GM10266 (cell line): ENCODE data around the gene ITGB3BP.

Experiments used
- DNase-seq: peaks from one replicate; pipeline ENCODE4 v3.0.0; 2012; ENCODE audit errors: extremely low spot score
- TF ChIP-seq, protein P1 (sequence below): IDR thresholded peaks from 2 replicates; pipeline ENCODE4 v1.5.1; 2012; ENCODE audit warnings: mild to moderate bottlenecking, low read depth; ENCODE audit not compliant: control insufficient read depth, insufficient read depth; ENCODE audit errors: missing control alignments

ITGB3BP gene

DNA sequence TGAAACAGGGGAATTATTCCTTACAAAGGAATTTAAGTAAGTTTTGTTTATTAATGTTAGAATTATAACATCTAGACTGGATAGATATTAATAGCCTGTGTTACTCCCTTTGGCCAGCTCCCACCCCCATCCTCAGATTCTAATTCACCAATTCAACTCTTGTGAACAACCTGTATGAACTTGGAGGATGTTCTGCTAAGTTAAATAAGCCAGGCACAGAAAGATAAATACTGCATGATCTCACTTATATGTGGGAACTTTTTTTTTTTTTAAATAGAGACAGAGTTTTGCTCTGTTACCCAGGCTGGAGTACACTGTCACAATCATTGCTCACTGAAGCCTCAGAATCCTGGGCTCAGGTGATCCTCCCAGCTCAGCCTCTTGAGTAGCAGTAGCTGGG, 32.5 kb upstream of the ITGB3BP start:
- TF ChIP-seq, protein P1, sequence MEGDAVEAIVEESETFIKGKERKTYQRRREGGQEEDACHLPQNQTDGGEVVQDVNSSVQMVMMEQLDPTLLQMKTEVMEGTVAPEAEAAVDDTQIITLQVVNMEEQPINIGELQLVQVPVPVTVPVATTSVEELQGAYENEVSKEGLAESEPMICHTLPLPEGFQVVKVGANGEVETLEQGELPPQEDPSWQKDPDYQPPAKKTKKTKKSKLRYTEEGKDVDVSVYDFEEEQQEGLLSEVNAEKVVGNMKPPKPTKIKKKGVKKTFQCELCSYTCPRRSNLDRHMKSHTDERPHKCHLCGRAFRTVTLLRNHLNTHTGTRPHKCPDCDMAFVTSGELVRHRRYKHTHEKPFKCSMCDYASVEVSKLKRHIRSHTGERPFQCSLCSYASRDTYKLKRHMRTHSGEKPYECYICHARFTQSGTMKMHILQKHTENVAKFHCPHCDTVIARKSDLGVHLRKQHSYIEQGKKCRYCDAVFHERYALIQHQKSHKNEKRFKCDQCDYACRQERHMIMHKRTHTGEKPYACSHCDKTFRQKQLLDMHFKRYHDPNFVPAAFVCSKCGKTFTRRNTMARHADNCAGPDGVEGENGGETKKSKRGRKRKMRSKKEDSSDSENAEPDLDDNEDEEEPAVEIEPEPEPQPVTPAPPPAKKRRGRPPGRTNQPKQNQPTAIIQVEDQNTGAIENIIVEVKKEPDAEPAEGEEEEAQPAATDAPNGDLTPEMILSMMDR: no peak
- DNase-seq: no peak

DNA sequence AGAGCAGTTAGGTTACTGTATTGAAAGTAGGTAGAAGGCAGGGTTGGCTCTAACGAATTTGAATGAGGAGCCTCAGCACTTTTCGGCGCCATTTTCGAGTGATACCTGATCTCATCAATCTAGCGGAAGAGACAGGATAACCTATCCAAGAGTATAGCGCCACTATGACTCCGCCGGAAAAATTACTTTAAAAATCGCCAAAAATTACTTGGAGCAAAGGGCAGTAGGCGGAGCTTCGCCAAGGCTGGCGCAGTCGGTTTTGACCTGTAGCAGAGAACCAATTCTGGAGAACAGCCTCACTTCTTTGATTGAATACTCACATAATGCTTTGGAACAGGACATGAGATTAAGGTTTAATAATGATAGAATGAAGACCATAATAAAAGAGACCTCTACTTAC, 25.9 kb upstream of the ITGB3BP start:
- TF ChIP-seq, protein P1: no peak
- DNase-seq: no peak

DNA sequence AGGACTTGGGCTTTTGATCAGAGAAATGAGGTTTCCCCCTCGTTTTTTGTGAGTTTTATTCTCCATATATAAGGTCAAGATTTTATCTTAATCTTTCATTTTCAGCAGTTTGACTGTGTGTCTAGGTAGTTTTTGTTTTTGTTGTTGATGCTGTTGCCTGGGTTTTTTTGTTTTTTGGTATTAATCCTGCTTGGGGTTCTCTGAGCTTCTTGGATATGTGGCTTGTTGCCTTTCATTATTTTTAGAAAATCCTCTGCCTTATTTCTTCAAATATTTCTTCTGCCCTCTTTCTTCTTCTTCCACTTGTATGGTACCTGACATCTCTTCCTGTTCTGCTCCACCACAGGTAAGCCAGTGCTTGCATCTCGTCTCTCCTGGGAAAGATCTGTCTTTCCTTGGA, 25.3 kb upstream of the ITGB3BP start:
- no peak for DNase-seq
- TF ChIP-seq, protein P1: no peak

DNA sequence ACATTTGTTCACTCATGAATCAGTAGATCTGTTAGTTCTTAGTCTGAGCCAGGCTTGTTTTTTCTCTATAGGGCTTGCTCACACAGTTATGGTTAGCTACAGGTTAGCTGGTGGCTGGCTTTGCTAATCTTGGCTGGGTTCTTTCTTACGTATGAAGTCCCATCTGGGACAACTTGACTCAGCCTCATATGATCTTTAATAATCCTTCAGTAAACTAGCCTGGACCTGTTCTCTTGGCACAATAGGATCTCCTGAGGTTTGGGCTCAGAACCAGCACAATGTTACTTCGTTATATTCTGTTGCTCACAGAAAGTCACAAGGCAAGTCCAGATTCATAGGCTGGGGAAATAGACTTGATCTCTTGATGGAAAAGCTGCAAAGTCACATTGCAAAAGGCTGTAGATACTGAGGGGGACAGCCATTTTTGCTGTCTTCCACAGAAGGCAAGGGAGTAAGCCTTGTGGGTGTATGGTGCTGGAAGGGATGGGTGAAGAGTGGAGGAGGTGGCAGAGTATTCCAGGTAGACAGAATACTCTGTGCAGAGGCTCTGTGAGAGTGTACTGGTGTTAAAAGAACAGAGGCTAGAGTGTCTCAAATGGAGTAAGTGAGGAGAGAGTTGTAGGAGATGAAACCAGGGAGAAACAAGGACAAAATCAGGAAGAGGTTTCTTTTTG, 24.7 kb upstream of the ITGB3BP start:
- no peak for DNase-seq
- TF ChIP-seq, protein P1: no peak

DNA sequence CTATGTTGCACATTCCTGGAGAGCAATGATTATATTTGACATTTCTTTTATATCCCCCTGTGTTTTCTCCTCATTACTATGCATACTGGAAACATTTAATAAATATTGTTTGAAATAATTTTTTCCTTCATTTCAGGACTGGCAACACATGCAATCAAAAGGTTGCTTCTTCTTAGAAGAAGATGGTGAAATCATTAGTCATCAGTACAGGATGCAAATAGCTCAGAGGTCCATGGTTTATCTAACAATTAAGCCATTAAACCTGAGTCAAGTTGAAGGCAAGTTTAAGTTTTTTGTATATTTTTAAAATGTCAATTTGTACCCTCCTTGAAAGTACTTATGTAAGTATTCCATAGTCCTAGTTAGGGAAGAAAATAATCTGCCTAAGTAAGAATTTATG, 22.8 kb upstream of the ITGB3BP start:
- TF ChIP-seq, protein P1: no peak
- DNase-seq: no peak

DNA sequence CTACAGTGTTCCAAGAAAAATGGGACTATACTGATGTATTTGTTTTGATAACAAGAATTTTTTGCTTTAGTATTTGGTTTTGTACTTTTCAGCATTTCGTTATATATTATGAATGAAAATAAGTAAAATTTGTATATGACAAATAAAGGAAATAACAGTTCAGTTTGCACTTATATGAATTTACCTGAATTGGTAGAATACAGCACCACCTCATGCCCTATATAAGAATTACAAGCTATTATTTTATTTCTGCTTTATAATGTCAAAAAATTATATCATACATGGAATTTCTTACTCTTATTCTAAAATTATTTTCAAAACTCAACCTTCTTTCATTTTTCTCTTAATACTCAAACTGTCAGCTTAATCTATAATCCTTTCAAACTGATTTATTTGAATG, 14.9 kb upstream of the ITGB3BP start:
- TF ChIP-seq, protein P1: peak; percentile 16
- no peak for DNase-seq

DNA sequence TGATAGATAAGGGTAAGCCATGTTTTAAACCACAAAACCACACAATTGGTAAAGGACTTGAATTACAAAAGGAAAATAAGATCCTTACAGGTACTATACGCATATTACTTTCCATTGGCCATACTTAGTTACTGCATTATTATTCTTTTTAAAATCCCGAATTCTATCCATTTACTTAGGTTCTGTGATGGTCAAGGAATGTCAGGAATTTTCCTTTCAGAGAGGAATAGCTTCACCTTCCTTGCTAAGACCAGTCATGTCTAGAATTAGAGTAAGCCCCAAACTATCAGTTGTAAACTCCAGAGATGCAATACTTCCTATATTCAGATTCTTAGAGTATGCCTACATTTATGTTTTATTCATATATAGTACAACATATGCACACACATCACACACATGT, 14.0 kb upstream of the ITGB3BP start:
- TF ChIP-seq, protein P1: no peak
- no peak for DNase-seq
